G401 (cell line): Measurements from ENCODE around the gene FXYD7. TPM values are rescaled to one million over a fixed set of nuclear protein-coding genes. Genes with fewer than 3 reads are reported as not detected.
"Not testable (repeated sequence)": the region's sequence is repeated elsewhere in the genome, so short reads cannot be mapped to it uniquely, and the experiment has no call there.

Experiments
- DNase-seq: peaks from one replicate; pipeline ENCODE4 v3.0.0-alpha.2; 2015; ENCODE audit warnings: low spot score
- in situ Hi-C: cut with HindIII; loops from 2 replicates; pipeline ENCODE4 v1.10.0; 2016; ENCODE audit warnings: low sequenced_read_pairs, mixed read lengths
- total RNA-seq: library from RNA; depleted of rRNA; stranded (reverse); fragments of >200 nt; shearing (Covaris generic); gene quantifications from 2 replicates; pipeline ENCODE4 v1.2.3, GENCODE V29; 2014

The FXYD7 gene
- total RNA-seq, 1 experiment from 2014 or later: not detected

DNA sequence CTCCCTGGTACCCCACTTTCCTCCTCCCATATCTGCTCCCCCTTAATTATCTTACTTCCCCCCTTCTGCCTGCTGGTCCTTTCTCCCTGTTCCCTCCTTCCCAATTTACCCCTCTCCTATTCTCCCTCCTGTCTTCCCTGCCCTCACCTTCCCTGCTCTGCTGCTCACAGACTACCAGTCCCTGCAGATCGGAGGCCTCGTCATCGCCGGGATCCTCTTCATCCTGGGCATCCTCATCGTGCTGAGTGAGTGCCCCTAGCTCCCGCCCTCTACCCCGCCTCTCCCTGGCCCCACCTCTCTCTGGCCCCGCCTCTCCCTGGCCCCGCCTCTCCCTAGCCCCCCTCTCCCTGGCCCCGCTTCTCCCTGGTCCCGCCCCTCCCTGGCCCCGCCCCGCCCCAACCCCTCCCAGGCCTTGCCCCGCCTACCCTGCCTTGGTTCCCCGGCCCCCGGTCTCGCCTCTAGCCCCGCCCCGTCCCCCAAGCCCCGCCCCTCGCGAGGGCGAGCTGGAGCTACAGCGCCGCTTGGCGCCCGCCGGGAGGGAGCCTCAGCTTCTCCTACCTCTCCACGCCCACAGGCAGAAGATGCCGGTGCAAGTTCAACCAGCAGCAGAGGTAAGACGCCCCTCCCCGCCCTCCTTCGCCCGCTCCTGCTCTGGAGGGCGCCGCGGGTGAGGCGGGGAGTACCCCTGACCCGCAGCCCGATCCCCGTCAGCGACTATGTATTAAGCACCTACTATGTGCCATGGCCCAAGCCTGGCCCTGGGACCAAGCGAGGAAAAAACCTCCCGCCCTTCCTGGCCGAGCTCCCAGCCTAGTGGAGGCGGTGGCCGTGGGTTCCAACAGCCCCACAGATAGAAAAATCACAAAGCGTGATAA lies 1.9 kb upstream of the FXYD7 start:
- in situ Hi-C loops: no loop called here
- peak; percentile 82 for DNase-seq

DNA sequence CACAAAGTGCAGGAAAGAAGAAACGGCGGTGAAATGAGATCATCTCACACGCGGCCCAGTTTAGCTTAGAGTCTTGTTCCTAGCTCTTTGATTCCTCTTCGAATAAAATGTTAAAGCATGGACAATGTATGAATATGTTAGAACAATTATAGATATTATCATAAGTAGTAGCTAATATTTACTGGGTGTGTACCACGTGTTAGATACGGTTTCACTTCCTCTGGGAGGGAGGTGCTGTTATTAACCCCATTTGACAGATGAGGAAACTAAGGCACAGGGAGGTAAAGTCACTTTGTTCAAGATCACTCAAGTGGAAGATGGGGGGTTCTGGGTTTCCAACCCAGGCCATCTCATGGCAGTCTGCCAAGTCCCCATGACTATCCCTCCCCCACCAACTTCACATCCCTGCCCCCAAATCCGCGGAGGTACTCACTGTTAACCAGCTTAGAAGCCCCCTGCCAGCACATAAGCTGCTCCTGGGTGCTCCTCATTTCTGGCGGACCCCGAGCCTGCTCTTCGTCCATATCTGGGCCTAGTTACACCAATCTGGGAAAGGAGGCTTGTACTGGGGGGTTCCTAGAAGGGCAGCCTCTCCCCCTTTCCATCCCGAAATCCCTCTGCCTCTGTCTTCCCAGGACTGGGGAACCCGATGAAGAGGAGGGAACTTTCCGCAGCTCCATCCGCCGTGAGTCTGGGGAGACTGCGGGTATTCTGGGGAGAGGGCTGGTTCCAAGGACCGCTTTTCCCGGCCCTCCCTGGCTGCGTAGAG lies 1.0 kb upstream of the FXYD7 start:
- DNase-seq: no peak
- in situ Hi-C loops: no loop called here

DNA sequence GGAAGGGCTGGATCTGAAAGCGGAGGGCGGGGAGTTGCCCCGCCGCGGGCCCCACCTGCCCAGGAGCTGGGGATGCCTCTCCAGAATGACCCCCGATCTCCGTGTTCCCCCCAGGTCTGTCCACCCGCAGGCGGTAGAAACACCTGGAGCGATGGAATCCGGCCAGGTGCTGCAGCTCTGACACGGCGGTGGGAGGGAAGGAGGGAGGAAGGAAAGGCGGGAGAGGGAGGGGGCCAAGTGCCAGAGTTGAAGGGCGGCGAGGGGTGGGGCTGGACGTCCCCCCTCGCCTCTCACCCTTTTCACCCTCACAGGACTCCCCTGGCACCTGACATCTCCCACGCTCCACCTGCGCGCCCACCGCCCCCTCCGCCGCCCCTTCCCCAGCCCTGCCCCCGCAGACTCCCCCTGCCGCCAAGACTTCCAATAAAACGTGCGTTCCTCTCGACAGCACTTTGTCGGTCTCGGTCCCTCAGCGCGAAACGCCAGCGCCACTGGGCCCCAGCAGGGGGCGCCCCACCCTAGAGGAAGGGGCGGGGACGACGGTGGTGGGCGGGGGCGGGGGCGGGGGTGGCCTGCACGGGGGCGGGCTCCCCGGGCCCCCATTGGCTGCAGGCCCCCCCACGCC lies 337 bp upstream of the FXYD7 start:
- no peak for DNase-seq
- in situ Hi-C loops: no loop called here

DNA sequence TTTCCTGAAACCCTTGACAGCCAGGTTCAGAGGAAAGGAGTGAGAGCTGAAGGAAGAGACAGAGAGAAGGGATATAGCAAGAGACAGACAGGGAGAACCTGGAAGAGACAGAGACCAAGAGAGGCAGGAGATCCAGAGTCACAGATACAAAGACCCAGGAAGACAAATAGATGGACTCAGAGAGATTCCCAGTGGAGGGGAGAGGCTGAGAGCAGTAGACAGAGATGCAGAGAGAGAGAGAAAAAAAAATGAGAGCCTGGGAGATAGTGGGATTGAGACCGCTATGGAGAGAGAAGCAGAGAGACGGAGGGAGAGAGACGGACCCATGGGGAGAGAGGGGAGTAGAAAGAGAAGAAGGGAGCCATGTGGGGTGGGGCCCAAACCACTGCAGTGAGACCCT lies 763 bp downstream of the FXYD7 start:
- DNase-seq: no peak
- in situ Hi-C loops: no loop called here

DNA sequence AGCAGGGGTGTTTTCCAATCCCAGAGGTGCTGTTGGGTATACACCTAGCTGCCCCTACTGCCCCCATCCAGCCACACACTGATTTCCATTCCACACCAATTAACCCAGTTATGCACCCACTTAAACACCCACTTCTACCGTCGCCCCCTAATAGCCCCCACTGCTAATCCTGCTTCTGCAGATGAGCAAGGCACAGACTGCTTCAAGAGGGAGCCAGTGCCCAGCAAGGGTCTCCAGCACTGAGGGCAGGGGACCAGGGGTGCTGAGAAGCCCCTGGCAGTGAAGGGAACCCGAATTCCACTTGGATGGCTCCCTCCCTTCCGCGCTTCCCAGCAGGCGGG lies 1.2 kb downstream of the FXYD7 start:
- in situ Hi-C loops: no loop called here
- DNase-seq: no peak

DNA sequence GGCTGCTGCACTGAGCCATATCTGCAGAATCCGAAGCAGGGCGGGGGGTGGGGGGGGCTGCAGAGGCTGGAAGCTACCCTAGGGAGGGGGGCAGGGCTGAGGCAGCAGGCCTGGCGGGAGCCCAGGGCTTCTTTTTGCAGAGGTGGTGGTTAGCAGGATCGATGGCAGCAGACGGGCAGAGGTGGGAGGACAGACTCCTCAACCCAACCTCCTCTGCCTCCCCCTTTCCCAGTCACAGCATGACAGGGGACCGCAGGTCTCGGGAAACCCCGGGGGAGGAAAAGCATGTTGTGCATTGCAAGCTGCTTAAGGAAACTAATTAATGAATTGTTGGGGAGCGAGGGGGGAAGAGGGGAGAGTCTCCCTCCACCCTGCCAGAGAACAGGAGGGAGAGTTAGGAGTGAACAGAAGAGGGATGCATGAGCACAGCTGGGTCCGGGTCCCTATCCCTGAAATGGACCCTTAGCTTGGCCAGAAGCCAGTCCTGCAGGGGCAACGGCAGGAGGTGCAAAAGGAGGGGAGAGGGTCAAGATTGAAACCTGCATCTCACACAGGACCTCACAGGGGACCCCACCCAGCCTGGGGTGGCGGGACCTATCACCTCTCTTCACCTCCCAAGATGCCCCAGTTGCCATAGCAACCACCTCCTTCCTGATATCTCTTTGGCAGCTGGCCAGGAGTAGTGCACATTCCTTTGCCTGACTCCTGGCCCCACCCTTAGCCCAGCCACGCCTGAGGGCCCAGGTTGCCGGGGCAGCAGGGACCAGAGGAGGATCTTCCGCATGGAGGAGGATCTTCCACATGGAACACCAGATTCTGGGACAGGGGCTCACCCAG lies 1.8 kb downstream of the FXYD7 start:
- peak; percentile 25 for DNase-seq
- in situ Hi-C loops: no loop called here

DNA sequence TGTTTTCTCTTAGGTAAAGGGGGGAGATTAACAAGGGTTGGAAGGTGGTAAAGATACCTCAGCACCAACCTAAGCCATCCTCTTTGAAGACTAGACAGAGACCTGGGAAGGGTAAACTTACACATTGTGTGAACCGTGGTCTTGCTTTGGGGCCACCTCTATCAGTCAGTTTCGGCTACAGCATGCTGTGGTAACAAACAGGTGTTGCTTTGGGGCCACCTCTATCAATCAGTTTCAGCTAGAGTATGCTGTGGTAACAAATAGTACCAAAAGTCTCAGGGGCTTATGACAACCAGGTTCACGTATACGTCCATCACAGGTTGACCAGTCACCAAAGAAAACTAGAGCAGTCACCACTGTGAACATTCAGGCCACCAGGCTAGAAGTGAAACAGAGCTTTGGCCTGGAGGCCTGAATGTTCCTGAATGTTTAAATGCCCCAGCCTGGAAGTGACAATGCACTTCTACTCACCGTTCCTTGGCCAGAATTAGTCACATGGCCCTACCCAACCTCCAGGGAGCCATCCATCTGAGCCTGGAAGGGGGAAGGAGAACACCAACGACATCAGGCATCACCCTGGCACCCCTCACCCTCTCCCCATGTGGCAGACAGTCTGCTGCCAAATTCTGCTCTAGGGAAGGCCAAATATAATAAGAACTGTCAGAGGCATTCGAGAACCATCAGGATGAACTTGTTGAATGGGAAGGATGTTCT lies 3.8 kb downstream of the FXYD7 start:
- no peak for DNase-seq
- in situ Hi-C loops: no loop called here

DNA sequence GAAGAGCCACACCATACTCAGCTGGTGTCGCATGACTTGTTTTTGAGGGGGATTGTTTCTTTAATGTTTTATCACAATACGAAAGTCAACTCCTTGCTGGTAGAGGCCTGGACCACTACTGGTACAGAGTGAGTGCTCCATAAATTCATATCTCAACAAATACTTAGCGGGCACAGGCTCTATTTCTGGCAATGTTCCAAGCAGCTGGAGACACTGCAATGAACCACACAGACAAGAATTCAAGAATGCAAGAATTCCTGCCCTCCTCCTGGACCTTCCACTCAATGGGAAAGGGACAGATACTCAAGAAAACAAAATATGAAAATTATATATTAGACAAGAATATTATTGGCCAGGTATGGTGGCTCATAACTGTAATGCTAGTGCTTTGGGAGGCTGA lies 6.4 kb downstream of the FXYD7 start:
- DNase-seq: no peak
- in situ Hi-C loops: no loop called here

DNA sequence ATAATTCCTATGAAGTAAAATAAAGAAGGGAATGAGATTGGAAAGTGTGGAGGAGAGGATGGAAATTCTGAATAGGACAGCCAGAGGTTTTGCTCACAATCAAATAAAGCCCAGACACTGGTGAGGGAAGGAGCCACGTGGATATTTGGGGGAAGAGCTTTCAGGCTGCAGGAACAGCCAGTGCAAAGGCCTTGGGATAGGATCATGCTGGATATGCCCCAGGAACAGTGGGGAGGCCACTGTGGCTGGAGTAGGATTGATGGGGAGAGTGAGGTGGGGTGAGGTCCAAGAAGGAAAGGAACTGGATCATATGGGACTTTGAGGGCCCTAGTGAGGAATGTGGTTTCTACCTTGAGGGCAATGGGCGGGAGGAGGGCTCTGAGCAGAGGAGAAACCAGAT lies 7.4 kb downstream of the FXYD7 start:
- in situ Hi-C loops: no loop called here
- DNase-seq: no peak

DNA sequence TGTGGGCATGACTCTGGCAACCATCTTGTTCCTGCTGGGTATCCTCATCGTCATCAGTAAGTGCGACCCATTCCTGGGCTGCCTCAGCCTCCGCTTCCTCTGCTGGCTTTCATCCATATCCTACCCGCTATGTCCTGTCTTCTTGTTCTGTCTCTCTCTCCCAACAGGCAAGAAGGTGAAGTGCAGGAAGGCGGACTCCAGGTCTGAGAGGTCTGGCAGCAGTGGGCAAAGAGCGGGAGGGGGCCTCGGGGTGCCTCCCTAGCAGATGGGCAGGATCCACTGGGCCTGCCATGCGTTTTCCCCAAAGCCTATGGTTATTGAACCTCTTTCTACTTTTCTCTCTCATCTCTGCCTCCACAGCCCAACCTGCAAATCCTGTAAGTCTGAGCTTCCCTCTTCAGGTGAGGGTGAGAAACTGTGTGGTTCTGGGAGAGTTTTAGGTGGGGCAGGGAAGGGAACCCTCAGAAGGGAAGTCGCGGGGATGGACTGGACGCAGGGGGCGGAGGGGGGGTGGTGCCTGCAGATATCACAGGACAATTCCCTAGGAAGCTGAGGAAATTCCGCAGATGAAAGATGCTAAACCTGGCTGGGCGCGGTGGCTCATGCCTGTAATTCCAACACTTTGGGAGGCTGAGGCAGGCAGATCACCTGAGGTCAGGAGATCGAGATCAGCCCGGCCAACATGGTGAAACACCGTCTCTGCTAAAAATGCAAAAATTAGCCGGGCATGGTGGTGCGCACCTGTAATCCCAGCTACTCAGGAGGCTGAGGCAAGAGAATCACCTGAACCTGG lies 8.4 kb downstream of the FXYD7 start:
- in situ Hi-C loops: no loop called here
- no peak for DNase-seq

DNA sequence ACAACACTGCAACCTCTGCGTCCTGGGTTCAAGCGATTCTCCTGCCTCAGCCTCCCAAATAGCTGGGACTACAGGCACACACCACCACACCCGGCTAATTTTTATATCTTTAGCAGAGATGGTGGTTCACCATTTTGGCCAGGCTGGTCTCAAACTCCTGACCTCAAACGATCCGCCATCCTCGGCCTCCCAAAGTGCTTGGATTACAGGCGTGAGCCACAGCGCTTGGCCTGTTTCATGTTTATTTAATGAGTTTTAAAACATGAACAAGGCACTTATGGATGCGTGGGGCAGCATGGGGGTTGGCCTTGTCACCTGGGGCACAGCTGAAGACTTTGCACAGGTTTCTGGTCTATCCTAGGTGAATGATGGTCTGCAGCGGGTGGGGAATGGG lies 10.1 kb downstream of the FXYD7 start:
- in situ Hi-C loops: not testable (repeated sequence)

DNA sequence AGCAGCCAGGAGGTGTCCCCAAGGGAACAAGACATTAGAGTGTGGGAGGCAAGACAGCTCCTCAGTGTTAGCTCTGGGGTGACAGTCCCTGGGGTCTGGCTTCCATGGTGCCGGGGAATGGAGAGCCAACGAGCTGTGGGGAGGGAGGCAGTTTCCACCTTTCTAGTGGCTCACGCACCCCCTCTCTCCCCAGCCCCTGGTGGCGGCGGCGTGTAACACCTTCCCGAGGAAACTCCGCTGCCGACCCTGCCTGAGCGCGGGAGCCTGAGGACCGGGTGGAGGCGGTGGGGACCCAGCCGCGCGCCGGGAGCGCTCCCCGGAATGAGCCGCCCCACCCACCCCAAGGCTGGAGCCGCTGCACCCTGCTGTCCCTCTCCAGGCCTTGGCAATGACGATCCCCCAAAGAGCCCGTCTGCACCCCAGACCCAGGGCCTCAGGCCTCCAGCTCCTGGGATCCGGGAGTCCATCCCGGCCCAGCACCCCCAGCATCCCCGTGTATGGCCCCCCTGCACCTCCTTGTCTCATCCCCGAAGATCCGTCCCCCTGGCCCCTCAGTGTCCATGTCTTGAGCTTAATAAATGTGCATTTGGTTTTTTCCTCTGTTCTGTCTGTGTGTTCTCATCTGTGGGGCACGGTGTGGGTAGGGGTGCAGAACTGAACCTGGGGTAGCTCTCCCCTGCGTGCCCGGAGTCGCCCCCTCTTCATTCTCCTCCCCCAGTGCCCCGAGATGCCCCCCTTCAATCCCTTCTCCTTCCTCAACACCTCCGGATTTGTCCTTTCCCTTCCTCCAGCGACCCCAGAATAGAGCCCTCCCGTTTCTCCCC lies 10.9 kb downstream of the FXYD7 start:
- in situ Hi-C loops: no loop called here
- no peak for DNase-seq

More for the DNA sequence above, 10.1 kb downstream of the FXYD7 start:
- not testable (repeated sequence) for DNase-seq

DNA sequence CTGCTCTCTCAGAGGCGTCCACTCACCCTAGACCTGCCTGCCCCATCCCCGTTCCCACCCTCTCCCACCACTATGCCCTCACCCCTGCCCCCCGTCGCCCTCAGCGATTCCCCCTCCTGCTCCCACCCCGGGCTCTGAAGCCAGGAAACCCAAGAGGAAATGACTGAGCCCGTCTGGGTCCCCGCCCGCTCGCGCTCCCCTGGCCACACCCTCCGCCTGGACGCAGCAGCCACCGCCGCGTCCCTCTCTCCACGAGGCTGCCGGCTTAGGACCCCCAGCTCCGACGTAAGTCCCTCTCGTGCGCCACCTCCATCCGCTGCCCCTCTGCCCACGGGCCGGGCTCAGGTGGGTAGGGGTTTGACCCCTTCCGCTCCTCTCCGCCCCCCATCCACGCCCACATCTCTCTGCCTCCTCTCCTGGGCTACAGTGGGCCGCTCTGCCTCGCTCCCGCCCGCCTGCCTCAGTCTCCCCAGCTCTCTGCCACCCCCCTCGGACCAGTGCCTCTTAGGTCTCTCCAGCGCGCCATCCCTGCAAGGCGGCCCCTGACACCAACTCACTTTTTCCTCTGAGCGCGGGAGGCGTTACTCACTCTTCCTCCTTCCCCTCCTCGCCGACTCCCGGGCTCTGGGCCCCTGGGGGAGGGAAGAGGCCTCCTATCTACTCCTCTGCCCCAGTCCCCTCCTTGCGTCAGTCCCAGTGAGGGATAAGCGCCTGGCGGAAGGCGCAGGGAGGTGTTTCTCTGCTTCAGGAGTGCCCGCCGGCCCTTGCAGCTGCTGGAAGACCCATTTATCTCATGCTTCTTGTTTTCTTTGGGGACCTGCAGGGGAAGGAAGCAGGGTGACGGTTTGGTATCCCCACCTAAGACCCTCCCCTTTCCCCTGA lies 11.7 kb downstream of the FXYD7 start, which contains the start of gene FXYD5:
TSS of gene FXYD5 (plus strand) at position 211 of the 882 bp plus-strand sequence. CDS start 816 bp downstream, outside the sequence.
- no peak for DNase-seq

DNA sequence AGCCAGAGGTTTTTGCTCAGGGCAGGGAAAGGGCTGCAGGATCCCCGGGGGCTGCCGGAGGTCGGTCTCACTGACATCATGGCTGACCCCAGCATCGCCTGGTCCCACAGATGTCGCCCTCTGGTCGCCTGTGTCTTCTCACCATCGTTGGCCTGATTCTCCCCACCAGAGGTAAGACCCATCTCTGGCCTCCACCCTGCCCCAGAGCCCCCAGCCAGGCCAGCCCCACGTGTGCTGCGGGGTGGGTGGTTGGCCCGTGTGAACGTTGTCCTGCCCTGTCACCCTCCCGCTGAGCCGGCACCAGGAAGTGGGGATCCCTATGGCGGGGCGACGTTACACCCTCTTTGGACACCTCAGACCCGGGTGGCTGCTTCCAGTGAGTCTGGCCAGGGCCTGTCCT lies 12.4 kb downstream of the FXYD7 start:
- in situ Hi-C loops: no loop called here

More for the DNA sequence above, 11.7 kb downstream of the FXYD7 start, which contains the start of gene FXYD5:
- in situ Hi-C loops: no loop called here

DNA sequence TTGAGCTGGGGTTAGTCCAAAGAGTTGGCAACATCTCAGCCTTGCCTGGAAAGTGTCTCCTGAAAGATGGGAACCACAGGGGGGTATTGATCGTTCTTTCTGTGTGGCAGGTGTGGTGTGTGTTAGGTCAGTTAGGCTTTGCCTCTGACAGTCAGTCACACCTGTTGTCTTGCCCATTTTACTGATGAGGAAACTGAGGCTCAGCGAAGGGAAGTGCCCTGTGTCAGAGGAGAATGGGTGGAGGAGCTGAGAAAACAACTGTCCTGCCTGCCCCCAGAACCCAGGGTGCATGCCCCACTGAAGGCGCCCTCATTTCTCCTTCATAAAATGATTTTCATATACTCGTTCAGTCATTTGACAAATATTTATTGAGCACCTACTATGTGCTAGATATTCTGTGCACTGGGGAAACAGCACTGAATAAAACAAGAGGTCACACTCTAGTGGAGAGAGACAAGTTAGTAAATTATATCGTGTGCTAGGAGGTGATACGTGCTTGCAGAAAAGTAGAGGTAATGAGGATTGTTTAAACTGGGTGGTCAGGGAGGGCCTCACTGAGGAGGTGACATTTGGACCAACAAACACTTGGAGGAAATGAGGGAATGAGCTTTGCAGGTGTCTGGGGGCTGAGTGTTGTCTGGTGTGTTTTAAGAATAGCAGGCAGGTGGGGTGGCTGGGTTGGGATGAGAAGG lies 13.1 kb downstream of the FXYD7 start:
- in situ Hi-C loops: no loop called here

More for the DNA sequence above, 12.4 kb downstream of the FXYD7 start:
- DNase-seq: no peak

DNA sequence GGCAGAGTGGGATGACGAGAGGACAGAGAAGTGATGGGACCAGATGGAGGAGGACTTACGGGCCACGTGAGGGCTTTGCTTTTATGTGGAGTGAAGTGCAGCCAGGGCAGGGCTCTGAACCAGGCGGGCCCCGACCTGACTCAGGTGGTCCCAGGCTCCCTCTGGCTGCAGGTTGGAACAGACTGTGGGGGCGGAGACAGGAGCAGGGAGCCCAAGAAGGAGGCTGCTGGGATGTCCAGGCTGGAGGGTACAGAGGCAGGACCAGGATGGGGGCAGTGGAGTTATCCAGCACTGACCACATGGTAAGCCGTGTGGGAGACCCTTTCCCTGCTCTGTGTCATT lies 13.6 kb downstream of the FXYD7 start:
- in situ Hi-C loops: no loop called here

More for the DNA sequence above, 13.1 kb downstream of the FXYD7 start:
- no peak for DNase-seq

More for the DNA sequence above, 13.6 kb downstream of the FXYD7 start:
- no peak for DNase-seq
